Thoracic aorta (tissue), 2 donors: ENCODE measurements around the gene ZNF575. TPM values are rescaled to one million over a fixed set of nuclear protein-coding genes. Genes with fewer than 3 reads are reported as not detected.
A peak's percentile ranks its signal among the peaks of the same experiment; 100 is the strongest.

Experiments
- ATAC-seq: fragments of 150-250 bp; one replicate; pipeline ENCODE4 v1.8.0; 2017; ENCODE audit warnings: low read depth; ENCODE audit not compliant: insufficient number of reproducible peaks, low FRiP score
- DNase-seq: peaks from one replicate; pipeline ENCODE4 v3.0.0-alpha.2; 2020; ENCODE audit warnings: low spot score
- H3K27ac ChIP-seq, 2 donors: fragments of 200-600 bp; sonication (generic); 1 replicate in 1 of 2; 2 replicates in 1 of 2; pipeline ENCODE4 v1.5.1; 2016; ENCODE audit warnings: mild to moderate bottlenecking in 2 of 2, moderate library complexity in 2 of 2
- H3K27me3 ChIP-seq: fragments of 200-600 bp; sonication (generic); replicated peaks from 2 replicates; pipeline ENCODE4 v1.6.0; 2016; ENCODE audit warnings: mild to moderate bottlenecking; ENCODE audit not compliant: insufficient read depth
- H3K36me3 ChIP-seq: fragments of 200-600 bp; sonication (generic); one replicate; pipeline ENCODE4 v1.5.1; 2016
- H3K4me1 ChIP-seq, 2 donors: fragments of 200-600 bp; sonication (generic); 1 replicate in 1 of 2; 2 replicates in 1 of 2; pipeline versions ENCODE4 v1.5.1 to v1.6.0; 2016; ENCODE audit warnings: low read depth in 2 of 2, mild to moderate bottlenecking in 1 of 2; ENCODE audit not compliant: control insufficient read depth in 1 of 2
- H3K4me3 ChIP-seq: fragments of 200-600 bp; sonication (generic); 2 replicates; pipeline ENCODE4 v1.5.1; 2016; ENCODE audit warnings: mild to moderate bottlenecking
- H3K9me3 ChIP-seq: fragments of 200-600 bp; sonication (generic); 2 replicates; pipeline ENCODE4 v1.5.1; 2016
- CTCF ChIP-seq: fragments of 200-600 bp; sonication (generic); IDR thresholded peaks from one replicate; pipeline ENCODE4 v1.5.1; 2019; ENCODE audit warnings: antibody characterized with exemption
- total RNA-seq, 2 donors: library from RNA; depleted of rRNA; stranded (reverse); fragments of >200 nt; gene quantifications; one replicate each; pipeline versions ENCODE4 v1.1.0 to v1.2.3, GENCODE V29; 2016

The ZNF575 gene
- total RNA-seq, 2 donors from 2014 or later, result 1.6 TPM; not detected in 1

- peaks cover 10 to 13% of the 10 kb centered on the region in 2 donors for H3K4me1 ChIP-seq
- ATAC-seq (peak; percentile 94), DNase-seq (peak; percentile 97)
- no peaks in the 10 kb centered on the region for H3K36me3 ChIP-seq
- no peaks in the 10 kb centered on the region for H3K27me3 ChIP-seq
- peak within 1 kb of the TSS; percentile 98 for H3K4me3 ChIP-seq
- no peaks in the 10 kb centered on the region for H3K9me3 ChIP-seq
- H3K27ac ChIP-seq, result peak within 1 kb of the TSS; percentile 78 to 89
- TF ChIP-seq CTCF, result no peak
Measured at GRCh38 chr19:43575156-43575950, 42.4 kb downstream of the ZNF575 start, which contains the start of the genes PINLYP and XRCC1. PINLYP (plus strand) TSS chr19:43575801; CDS start chr19:43577192, 1,391 bp downstream. XRCC1 (minus strand) TSS chr19:43575527; CDS start chr19:43575458, 69 bp downstream.

- TF ChIP-seq CTCF, result no peak
- no peaks in the 10 kb centered on the region for H3K9me3 ChIP-seq
- H3K36me3 ChIP-seq, result no peaks in the 10 kb centered on the region
- H3K4me3 ChIP-seq, result peak overlapping the region; percentile 98
- no peaks in the 10 kb centered on the region for H3K27me3 ChIP-seq
- peaks cover 15 to 17% of the 10 kb centered on the region in 2 donors for H3K4me1 ChIP-seq
- H3K27ac ChIP-seq, result peak overlapping the region; percentile 53 to 58
- DNase-seq, result no peak
- no peak for ATAC-seq
Measured at GRCh38 chr19:43575955-43576878, 43.2 kb downstream of the ZNF575 start.

GRCh38 chr19:43578787-43579186 lies 45.8 kb downstream of the ZNF575 start:
- Histone ChIP-seq H3K27me3 (no peaks in the 10 kb centered on the region), H3K36me3 (no peaks in the 10 kb centered on the region), H3K9me3 (no peaks in the 10 kb centered on the region), H3K4me1 (peaks cover 16 to 29% of the 10 kb centered on the region in 2 donors), H3K4me3 (no peak overlapping the region), H3K27ac (no peak overlapping the region)
- ATAC-seq (no peak), DNase-seq (no peak)
- TF ChIP-seq CTCF, result no peak

GRCh38 chr19:43581467-43581866 lies 48.5 kb downstream of the ZNF575 start:
- Histone ChIP-seq H3K27me3 (no peaks in the 10 kb centered on the region), H3K36me3 (no peaks in the 10 kb centered on the region), H3K9me3 (no peaks in the 10 kb centered on the region), H3K4me3 (peak overlapping the region; percentile 76), H3K4me1 (peaks cover 6 to 20% of the 10 kb centered on the region in 2 donors), H3K27ac (peak overlapping the region; percentile 15 to 36)
- DNase-seq, result no peak
- TF ChIP-seq CTCF, result no peak
- no peak for ATAC-seq

- TF ChIP-seq CTCF, result no peak
- no peaks in the 10 kb centered on the region for H3K36me3 ChIP-seq
- peaks cover 6 to 20% of the 10 kb centered on the region in 2 donors for H3K4me1 ChIP-seq
- no peak overlapping the region for H3K4me3 ChIP-seq
- ATAC-seq (no peak), DNase-seq (no peak)
- H3K9me3 ChIP-seq, result no peaks in the 10 kb centered on the region
- H3K27ac ChIP-seq, result no peak overlapping the region
- H3K27me3 ChIP-seq, result no peaks in the 10 kb centered on the region
Measured at GRCh38 chr19:43582495-43582894, 49.5 kb downstream of the ZNF575 start.
